K562 (cell line): ENCODE results near the gene WNK2. TPM values are rescaled to one million over a fixed set of nuclear protein-coding genes. Genes with fewer than 3 reads are reported as not detected.

Experiments
- CBX8 ChIP-seq: fragments of 200-600 bp; sonication (generic); IDR thresholded peaks from 2 replicates; pipeline ENCODE4 v1.6.1; 2012; ENCODE audit warnings: borderline replicate concordance, mixed run types, low read depth, mild to moderate bottlenecking, moderate library complexity, mixed read lengths, low read length, control low read depth, inconsistent platforms; ENCODE audit not compliant: poor library complexity, severe bottlenecking; ENCODE audit errors: extremely low read depth
- CREB1 ChIP-seq, 2 experiments: sonication (generic) in 1 of 2; formaldehyde crosslinking in 1 of 2; IDR thresholded peaks; 2 replicates each; pipeline versions ENCODE4 v1.6.1 to v1.8.0; 2012 to 2022; ENCODE audit warnings: inconsistent platforms in 1 of 2, mild to moderate bottlenecking in 1 of 2, missing genetic modification reagents in 1 of 2, moderate library complexity in 1 of 2
- EHMT2 ChIP-seq: fragments of 450-650 bp; IDR thresholded peaks from 2 replicates; pipeline ENCODE4 v1.6.1; 2018; ENCODE audit warnings: antibody characterized with exemption
- ERF ChIP-seq: fragments of 450-650 bp; formaldehyde crosslinking; IDR thresholded peaks from 2 replicates; pipeline ENCODE4 v1.4.0; 2020; ENCODE audit warnings: mild to moderate bottlenecking, mixed read lengths
- KLF16 ChIP-seq: IDR thresholded peaks from 2 replicates; pipeline ENCODE4 v1.6.1; 2016; ENCODE audit warnings: antibody characterized with exemption
- MEIS2 ChIP-seq: fragments of 450-650 bp; IDR thresholded peaks from 2 replicates; pipeline ENCODE4 v1.6.1; 2014; ENCODE audit warnings: mild to moderate bottlenecking; ENCODE audit not compliant: partially characterized antibody
- NRF1 ChIP-seq, 2 experiments: fragments of 450-650 bp; IDR thresholded peaks in 1 of 2; conservative IDR thresholded peaks in 1 of 2; 2 replicates each; pipeline ENCODE4 v1.6.1; 2014; ENCODE audit warnings: mild to moderate bottlenecking in 2 of 2
- ZBTB33 ChIP-seq: sonication (generic); formaldehyde crosslinking; IDR thresholded peaks from 2 replicates; pipeline ENCODE4 v1.8.1; 2023; ENCODE audit warnings: mild to moderate bottlenecking, missing genetic modification reagents
- ZBTB49 ChIP-seq: sonication (generic); formaldehyde crosslinking; IDR thresholded peaks from 2 replicates; pipeline ENCODE4 v1.8.0; 2022; ENCODE audit warnings: missing genetic modification reagents, mild to moderate bottlenecking, borderline replicate concordance
- polyA plus RNA-seq, 8 experiments: library from polyadenylated mRNA; depleted of rRNA in 4 of 8; stranded (reverse) in 5 of 8; unstranded in 3 of 8; fragments of >200 nt; fragmentation: Nextera tagmentation in 2 of 8; fragmentation: Illumina TruSeq in 1 of 8; extraction: Ambion mirVana in 2 of 8; extraction: Trizol in 1 of 8; gene quantifications; 2 replicates each; pipeline versions ENCODE4 v1.2.1 to v1.2.3, GENCODE V29; 2011 to 2014; ENCODE audit warnings: inconsistent platforms in 1 of 8, missing spikeins in 1 of 8
- total RNA-seq, 7 experiments: library from RNA; depleted of rRNA in 6 of 7; stranded (reverse); fragments of >200 nt in 6 of 7; fragmentation: Illumina TruSeq in 2 of 7; extraction: Trizol in 2 of 7; gene quantifications; 2 replicates each; pipeline versions ENCODE4 v1.2.1 to v1.2.3, GENCODE V29; 2011 to 2021; ENCODE audit warnings: low replicate concordance in 1 of 7

WNK2 gene
- total and polyA plus RNA-seq, 9 of the 15 experiments (the other 6 are each of a cell fraction or from before 2014, with no cell fraction given) = 0.36 to 3.3 (median 0.64) TPM; not detected in 2

- no peak for TF ChIP-seq ZBTB33 (CRISPR knock-in tag)
- TF ChIP-seq NRF1 (conservative IDR thresholded peaks at IDR 0.05 in 1 of 2, IDR thresholded peaks at IDR 0.05 in 1 of 2) = no peak
- TF ChIP-seq KLF16 = no peak
- TF ChIP-seq CREB1 (IDR thresholded peaks at IDR 0.05) = no peak
- no peak for TF ChIP-seq CREB1 (CRISPR knock-in tag; IDR thresholded peaks at IDR 0.05)
- TF ChIP-seq MEIS2 = no peak
- TF ChIP-seq CBX8 = no peak
- TF ChIP-seq ERF (CRISPR knock-in tag) = no peak
- no peak for TF ChIP-seq EHMT2
- no peak for TF ChIP-seq ZBTB49 (CRISPR knock-in tag)
These were observed 19.2 kb downstream of the WNK2 start (continued) for GRCh38 chr9:93203026-93203717.
